NT2/D1 (cell line): ENCODE results near the gene HUS1B.

Source experiments
- SUZ12 ChIP-seq: IDR thresholded peaks from 2 replicates; pipeline ENCODE4 v1.6.1; 2011; ENCODE audit not compliant: insufficient read length, insufficient read depth; ENCODE audit errors: extremely low read depth
- ZNF274 ChIP-seq: IDR thresholded peaks from 2 replicates; pipeline ENCODE4 v1.6.1; 2011; ENCODE audit warnings: mild to moderate bottlenecking, low read depth, low read length

GRCh38 chr6:633611-634010 lies 23.3 kb downstream of the HUS1B start:
- TF ChIP-seq SUZ12 (no peak), ZNF274 (no peak)
